Body of pancreas (tissue), 4 donors: ENCODE data around the gene AFF2.

Experiments used
- POLR2A ChIP-seq, 3 donors: fragments of 450-650 bp; IDR thresholded peaks; one replicate each; pipeline ENCODE4 v1.6.1; 2016; ENCODE audit warnings: antibody characterized with exemption in 3 of 3, mild to moderate bottlenecking in 2 of 3
- TF ChIP-seq, protein P1 (sequence below), 7 experiments: fragments of 450-650 bp in 4 of 7; fragments of 200-600 bp in 3 of 7; sonication (generic) in 3 of 7; IDR thresholded peaks; one replicate each; pipeline ENCODE4 v1.5.1; 2016 to 2019; ENCODE audit warnings: antibody characterized with exemption in 7 of 7

DNA sequence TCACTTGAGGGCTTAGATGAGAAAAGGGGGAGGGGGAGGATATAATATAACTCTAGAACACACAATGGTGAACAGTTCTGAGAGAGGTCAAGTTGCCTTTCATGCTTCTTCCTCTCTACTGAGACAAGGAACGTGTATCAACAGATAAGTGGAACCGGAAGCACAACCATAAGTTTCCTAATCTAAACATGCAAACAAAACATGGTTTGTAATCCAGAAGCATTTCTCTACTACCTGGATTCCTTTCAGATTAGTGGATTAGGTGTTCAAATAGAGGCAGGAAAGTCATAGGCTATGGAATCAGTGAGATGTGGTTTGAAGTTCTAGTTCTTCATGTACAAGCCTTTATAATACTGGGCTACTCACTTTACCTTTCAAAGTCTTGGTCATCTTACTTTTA lies 544.1 kb downstream of the AFF2 start:
- TF ChIP-seq, protein P1, sequence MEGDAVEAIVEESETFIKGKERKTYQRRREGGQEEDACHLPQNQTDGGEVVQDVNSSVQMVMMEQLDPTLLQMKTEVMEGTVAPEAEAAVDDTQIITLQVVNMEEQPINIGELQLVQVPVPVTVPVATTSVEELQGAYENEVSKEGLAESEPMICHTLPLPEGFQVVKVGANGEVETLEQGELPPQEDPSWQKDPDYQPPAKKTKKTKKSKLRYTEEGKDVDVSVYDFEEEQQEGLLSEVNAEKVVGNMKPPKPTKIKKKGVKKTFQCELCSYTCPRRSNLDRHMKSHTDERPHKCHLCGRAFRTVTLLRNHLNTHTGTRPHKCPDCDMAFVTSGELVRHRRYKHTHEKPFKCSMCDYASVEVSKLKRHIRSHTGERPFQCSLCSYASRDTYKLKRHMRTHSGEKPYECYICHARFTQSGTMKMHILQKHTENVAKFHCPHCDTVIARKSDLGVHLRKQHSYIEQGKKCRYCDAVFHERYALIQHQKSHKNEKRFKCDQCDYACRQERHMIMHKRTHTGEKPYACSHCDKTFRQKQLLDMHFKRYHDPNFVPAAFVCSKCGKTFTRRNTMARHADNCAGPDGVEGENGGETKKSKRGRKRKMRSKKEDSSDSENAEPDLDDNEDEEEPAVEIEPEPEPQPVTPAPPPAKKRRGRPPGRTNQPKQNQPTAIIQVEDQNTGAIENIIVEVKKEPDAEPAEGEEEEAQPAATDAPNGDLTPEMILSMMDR (IDR thresholded peaks at IDR 0.05), result no peak
- no peak for TF ChIP-seq POLR2A (IDR thresholded peaks at IDR 0.05)
